T-helper 2 cell (primary cell): ENCODE measurements around the gene PHF21B.
"Not testable (repeated sequence)": the region's sequence is repeated elsewhere in the genome, so short reads cannot be mapped to it uniquely, and the experiment has no call there.

Source experiments
- DNase-seq, 5 experiments: peaks; one replicate each; pipeline versions ENCODE4 v3.0.0 to v3.0.0-alpha.2; 2012 to 2022
- total RNA-seq, 2 donors: gene quantifications; one replicate each; lab custom pipeline; 2026; lab: John Stamatoyannopoulos, UW

The PHF21B gene
- 0.07 to 0.62 reads per million in 2 donors for total RNA-seq

DNA sequence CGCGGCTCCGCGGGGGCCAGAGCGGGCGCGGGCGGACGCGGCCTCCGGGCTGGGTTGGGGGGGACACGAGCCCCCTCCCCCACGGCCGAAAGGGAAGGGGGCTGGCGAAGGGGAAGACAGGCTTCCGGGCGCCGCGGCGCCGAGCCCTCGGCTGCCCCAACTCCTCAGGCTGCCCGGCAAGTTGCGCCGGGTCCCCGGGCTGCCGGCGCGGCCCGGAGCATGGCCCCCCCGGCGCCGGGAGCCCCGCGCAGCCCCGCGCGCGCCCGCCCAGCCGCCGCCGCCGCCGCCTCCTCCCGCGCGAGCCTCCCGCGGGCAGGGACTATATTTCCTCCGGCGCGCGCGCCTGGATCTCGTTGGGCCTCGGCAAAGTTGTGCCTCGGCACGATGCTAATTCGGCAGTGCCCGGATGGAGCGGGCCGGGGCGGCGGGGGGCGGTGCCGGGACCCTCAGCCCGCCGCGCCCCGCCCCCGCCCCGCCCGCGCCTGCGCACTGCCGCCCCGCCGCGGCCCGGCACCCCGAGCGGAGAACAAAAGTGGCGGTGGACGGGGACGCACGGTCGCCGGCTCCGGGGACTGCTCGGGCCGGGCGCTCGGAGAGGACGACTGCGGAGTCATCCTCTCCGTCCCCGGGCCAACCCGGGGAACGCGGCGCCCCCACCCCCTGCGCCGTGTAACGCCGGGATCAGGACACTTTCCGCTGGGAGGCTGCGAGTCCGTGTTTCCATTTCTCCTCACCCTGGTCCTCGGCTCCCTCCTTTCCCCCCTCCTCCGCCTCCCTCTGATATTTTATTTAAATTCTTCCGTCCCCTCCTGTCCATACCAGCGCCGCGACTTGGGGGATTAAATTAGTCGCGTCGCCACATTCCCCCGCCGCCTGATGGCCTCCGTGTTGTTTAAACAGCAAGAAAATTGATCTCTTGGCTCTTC, at the start of gene PHF21B:
TSS of gene PHF21B (minus strand) at position 400 of the 926 bp plus-strand sequence. CDS start 456 bp downstream, outside the sequence.
- peak in 1 of 5 experiments; percentile 24 for DNase-seq

- no peak for DNase-seq
Observed at GRCh38 chr22:45059296-45059695, 49.5 kb upstream of the PHF21B start.

GRCh38 chr22:45058622-45058912, 48.8 kb upstream of the PHF21B start:
- DNase-seq: no peak

- no peak for DNase-seq
Observed at GRCh38 chr22:45055936-45056335, 46.1 kb upstream of the PHF21B start.

DNA sequence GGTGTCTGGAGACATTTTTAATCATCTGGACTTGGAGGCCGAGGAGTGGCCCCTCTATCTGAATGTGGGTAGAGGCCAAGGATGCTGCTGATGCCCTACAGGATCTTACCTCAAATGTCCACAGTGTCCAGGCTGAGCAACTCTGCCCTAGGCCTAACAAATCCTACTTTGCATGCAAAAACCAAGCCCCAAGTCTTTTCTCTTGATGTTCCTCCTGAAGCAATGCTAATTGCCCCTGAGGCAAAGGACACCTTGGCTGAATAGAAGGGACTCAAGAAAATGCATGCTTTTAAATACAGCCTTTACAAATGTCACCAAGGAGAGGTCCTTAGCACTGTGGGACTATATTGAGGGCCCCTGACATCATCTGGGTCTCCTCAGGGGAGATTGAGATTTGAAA, 43.8 kb upstream of the PHF21B start:
- no peak for DNase-seq

DNA sequence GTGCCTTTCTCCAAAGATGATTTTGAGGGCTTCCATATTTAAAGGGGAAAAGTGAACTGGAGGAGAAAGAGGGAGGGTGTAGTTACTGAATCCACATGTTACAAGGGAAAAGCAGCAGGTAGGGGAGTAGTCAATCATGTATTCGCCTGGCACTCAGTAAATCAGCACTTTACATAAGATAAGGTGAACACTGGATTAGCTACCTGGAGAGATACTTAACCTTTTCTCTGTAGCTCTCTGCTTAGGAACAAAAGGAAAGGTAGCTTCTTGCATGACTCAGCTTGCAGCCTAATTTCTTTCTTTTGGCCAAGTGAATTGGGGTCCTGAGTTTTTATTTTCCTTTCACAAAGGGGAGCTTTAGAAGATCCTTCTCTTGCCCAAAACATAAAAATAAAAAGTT, 43.3 kb upstream of the PHF21B start:
- no peak for DNase-seq

GRCh38 chr22:45052665-45053064, 42.9 kb upstream of the PHF21B start:
- not testable (repeated sequence) for DNase-seq

DNA sequence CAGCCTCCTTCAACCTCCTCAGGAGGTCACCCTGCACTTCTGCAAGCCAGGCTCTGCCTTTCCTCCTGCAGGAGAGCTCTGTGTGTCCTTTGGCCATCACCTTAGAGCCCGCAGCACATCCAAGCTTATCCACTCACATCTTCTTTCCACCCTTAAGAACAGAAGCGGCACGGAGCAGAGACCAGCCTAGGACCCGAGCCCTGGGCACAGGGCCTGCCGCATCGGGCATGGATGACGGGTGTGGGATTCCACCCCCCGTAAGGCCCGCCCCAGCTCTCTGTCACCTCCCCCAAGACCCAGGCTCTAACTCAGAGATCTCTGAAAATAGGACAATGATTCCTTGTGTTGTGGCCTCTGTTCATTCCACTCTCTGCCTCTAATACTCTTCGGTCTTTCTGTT, 42.1 kb upstream of the PHF21B start:
- no peak for DNase-seq

GRCh38 chr22:45051419-45051818, 41.6 kb upstream of the PHF21B start:
- DNase-seq: no peak

DNA sequence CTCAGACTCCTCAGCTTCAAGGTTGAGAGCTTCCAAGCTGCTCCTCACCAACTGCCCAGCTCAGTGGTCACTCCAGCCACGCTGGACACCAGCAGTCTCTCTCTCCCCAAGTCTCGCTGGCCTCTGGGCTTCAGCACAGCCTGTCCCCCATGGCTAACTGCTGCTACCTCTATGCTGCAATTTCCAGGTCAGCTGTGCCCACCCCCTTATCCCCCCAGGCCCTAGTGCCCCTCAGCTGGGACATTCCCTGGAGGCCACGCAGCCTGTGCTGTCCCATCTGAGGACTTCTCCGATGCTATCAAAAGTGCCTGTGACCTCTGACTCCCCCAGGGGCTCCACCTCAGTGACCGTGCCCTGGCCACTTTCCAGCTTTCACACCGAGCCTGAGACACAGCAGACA, 37.5 kb upstream of the PHF21B start:
- DNase-seq: no peak

DNA sequence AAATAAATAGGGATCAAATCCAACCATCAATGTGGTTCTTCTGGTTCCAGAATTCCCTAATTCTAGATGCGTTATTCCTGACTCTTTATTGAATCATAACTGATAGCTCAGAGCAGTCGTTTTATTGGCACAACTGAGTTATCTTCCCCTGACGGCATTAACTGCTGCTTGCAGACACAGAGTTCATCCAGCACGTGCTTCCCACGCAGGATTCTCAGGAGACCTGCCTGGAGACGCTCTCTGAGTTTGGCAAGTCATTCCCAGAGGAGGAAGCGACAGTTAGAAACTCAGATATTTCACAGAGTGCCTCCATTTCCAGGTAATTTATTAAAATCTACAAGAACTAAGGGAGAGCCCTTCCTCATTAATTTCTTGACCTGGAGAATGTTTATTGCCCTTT, 35.4 kb upstream of the PHF21B start:
- DNase-seq: no peak

- DNase-seq: no peak
Observed at GRCh38 chr22:45042263-45042662, 32.5 kb upstream of the PHF21B start.

DNA sequence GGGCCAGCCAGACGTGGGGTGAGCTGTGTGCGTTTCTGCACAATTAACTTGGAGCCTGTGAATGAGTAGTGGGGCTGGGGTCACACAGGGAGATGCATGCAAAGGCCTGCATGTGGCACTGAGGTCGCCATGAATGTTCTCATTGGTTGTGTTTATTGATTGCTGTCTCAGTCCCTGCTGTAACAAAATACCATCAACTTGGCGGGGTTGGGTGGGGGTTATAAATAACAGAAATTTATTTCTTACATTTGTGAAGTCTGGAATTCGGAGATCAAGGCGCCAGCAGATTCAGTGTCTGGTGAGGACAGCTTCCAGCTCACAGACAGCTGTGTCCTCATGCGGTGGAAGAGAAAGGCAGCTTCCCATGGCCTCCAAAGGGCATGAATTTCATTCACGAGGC, 29.3 kb upstream of the PHF21B start:
- DNase-seq: no peak

- no peak for DNase-seq
Observed at GRCh38 chr22:45036154-45036553, 26.3 kb upstream of the PHF21B start.

GRCh38 chr22:45034821-45035220, 25.0 kb upstream of the PHF21B start:
- no peak for DNase-seq

- no peak for DNase-seq
Observed at GRCh38 chr22:45034156-45034555, 24.4 kb upstream of the PHF21B start.

- DNase-seq: no peak
Observed at GRCh38 chr22:45033136-45033535, 23.3 kb upstream of the PHF21B start.

DNA sequence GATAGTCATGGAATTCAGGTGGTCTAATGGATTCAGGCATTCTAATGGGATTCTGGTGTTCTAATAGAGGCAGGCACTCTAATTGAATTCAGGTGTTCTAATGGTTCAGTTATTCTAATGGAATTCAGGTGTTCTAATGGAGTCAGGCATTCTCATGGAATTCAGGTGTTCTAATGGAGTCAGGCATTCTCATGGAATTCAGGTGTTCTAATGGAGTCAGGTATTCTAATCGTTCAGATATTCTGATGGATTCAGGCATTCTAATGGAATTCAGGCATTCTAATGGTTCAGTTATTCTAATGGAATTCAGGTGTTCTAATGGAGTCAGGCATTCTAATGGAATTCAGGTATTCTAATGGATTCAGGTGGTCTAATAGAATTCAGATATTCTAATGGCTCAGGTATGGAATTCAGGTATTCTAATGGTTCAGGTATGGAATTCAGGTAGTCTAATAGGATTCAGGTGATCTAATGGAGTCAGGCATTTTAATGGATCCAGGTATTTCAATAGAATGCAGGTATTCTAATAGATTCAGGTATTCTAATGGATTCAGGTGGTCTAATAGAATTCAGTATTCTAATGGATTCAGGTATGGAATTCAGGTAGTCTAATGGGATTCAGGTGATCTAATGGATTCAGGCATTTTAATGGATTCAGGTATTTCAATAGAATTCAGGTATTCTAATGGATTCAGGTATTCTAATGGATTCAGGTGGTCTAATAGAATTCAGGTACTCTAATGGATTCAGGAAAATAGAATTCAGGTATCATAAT, 22.0 kb upstream of the PHF21B start:
- DNase-seq: no peak

- DNase-seq: no peak
Observed at GRCh38 chr22:45029501-45029900, 19.7 kb upstream of the PHF21B start.

GRCh38 chr22:45026511-45026910, 16.7 kb upstream of the PHF21B start:
- no peak for DNase-seq

GRCh38 chr22:45023431-45023830, 13.6 kb upstream of the PHF21B start:
- DNase-seq: no peak

GRCh38 chr22:45019861-45020655, 10.3 kb upstream of the PHF21B start:
- DNase-seq: no peak

GRCh38 chr22:45014654-45015053, 4.8 kb upstream of the PHF21B start:
- DNase-seq: no peak
